Peyer's patch (tissue), 4 donors: Measurements from ENCODE around the gene RGS12. TPM values are rescaled to one million over a fixed set of nuclear protein-coding genes. Genes with fewer than 3 reads are reported as not detected.
"Not testable (repeated sequence)": the region's sequence is repeated elsewhere in the genome, so short reads cannot be mapped to it uniquely, and the experiment has no call there.

ENCODE experiments used
- DNase-seq, 3 donors: peaks; one replicate each; pipeline ENCODE4 v3.0.0-alpha.2; 2017 to 2019
- H3K27ac ChIP-seq, 4 donors: fragments of 200-600 bp; sonication (generic); one replicate each; pipeline ENCODE4 v1.5.1; 2016 to 2019
- H3K27me3 ChIP-seq, 2 donors: fragments of 200-600 bp; sonication (generic); one replicate each; pipeline ENCODE4 v1.5.1; 2019
- H3K36me3 ChIP-seq, 3 donors: fragments of 200-600 bp; sonication (generic); one replicate each; pipeline ENCODE4 v1.5.1; 2016 to 2019
- H3K4me1 ChIP-seq, 4 donors: fragments of 200-600 bp; sonication (generic); one replicate each; pipeline ENCODE4 v1.5.1; 2016 to 2019
- H3K4me3 ChIP-seq, 4 donors: fragments of 200-600 bp; sonication (generic); 1 replicate in 3 of 4; 2 replicates in 1 of 4; pipeline ENCODE4 v1.5.1; 2016 to 2019; ENCODE audit warnings: mild to moderate bottlenecking in 1 of 4
- H3K9me3 ChIP-seq, 4 donors: fragments of 200-600 bp; sonication (generic); one replicate each; pipeline ENCODE4 v1.5.1; 2016 to 2019; ENCODE audit warnings: mild to moderate bottlenecking in 1 of 4
- POLR2A ChIP-seq, 2 donors: fragments of 450-650 bp; IDR thresholded peaks; one replicate each; pipeline ENCODE4 v1.5.1; 2017; ENCODE audit warnings: antibody characterized with exemption in 2 of 2, mild to moderate bottlenecking in 2 of 2, moderate library complexity in 2 of 2
- total RNA-seq, 4 donors: library from RNA; depleted of rRNA; stranded (reverse); fragments of >200 nt; gene quantifications; one replicate each; pipeline ENCODE4 v1.1.0, GENCODE V29; 2016
- TF ChIP-seq, protein P1 (sequence below), 6 experiments: fragments of 450-650 bp in 4 of 6; fragments of 200-600 bp in 2 of 6; sonication (generic) in 1 of 6; IDR thresholded peaks; one replicate each; pipeline ENCODE4 v1.5.1; 2017 to 2019; ENCODE audit warnings: antibody characterized with exemption in 6 of 6, mild to moderate bottlenecking in 3 of 6, moderate library complexity in 1 of 6

Gene RGS12
- total RNA-seq, 4 donors from 2014 or later, result 24.3 to 36.5 (median 35.3) TPM

DNA sequence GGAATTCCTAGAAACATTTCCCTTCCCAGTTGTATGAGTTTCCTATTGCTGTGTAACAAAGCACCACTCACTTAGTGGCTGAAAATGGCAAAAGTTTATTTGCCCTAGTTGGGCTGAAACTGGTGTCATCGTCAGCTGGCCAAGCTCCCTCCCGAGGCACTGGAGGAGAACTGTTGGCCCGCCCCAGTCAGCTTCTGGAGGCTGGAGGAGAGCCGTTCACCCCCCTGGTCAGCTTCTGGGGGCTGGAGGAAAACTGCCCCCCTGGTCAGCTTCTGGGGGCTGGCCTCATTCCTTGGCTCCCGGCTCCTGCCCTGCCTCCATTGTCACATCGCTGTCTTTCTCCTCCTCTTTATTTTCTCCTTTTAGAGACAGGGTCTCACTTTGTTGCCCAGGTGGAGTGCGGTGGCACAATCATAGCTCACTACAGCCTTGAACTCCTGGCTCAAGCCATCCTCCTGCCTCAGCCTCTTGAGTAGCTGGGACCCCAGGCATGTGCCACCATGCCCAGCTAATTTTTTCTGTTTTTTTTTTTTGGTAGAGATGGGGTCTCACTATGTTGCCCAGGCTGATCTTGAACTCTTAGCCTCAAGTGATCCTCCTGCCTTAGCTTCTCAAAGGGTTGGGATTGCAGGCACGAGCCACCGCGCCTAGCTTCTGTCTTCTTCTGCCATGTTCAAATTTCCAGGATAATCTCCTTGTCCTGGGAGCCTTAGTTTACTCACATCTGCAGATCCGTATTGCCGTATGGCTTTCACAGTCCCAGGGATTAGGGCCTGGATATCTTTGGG lies 3.2 kb downstream of the RGS12 start:
- H3K27me3 ChIP-seq, result no peaks in the 10 kb centered on the region
- DNase-seq, result peak in 1 of 3 donors; percentile 30
- H3K9me3 ChIP-seq, result no peaks in the 10 kb centered on the region
- H3K27ac ChIP-seq, result no peak overlapping the region
- H3K36me3 ChIP-seq, result no peaks in the 10 kb centered on the region
- no peak overlapping the region for H3K4me3 ChIP-seq
- TF ChIP-seq, protein P1, sequence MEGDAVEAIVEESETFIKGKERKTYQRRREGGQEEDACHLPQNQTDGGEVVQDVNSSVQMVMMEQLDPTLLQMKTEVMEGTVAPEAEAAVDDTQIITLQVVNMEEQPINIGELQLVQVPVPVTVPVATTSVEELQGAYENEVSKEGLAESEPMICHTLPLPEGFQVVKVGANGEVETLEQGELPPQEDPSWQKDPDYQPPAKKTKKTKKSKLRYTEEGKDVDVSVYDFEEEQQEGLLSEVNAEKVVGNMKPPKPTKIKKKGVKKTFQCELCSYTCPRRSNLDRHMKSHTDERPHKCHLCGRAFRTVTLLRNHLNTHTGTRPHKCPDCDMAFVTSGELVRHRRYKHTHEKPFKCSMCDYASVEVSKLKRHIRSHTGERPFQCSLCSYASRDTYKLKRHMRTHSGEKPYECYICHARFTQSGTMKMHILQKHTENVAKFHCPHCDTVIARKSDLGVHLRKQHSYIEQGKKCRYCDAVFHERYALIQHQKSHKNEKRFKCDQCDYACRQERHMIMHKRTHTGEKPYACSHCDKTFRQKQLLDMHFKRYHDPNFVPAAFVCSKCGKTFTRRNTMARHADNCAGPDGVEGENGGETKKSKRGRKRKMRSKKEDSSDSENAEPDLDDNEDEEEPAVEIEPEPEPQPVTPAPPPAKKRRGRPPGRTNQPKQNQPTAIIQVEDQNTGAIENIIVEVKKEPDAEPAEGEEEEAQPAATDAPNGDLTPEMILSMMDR (IDR thresholded peaks at IDR 0.05), result no peak
- no peak for TF ChIP-seq POLR2A (IDR thresholded peaks at IDR 0.05)
- H3K4me1 ChIP-seq, result peaks cover 0 to 16% (median 7%) of the 10 kb centered on the region in 4 donors

DNA sequence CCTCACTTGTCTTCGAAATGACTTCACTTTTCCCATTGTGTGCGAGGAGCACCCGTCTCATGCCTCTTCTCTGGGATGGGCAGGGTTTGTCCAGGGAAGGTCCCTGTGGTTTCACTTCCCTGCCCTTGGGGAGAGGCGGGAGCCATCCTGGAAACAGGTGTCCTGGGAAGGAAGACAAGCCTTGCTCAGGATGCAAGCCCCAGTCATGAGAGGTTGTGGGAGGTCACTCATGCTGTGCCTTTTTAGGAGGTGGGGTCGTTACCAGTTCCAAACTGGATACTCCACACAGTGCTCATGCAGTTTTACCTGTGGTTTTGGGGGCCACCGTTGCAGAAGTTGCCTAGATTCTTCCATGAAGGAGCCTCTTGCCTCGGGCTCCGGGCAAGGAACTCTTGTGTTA lies 3.8 kb downstream of the RGS12 start:
- TF ChIP-seq, protein P1 (IDR thresholded peaks at IDR 0.05), result no peak
- no peak for TF ChIP-seq POLR2A (IDR thresholded peaks at IDR 0.05)
- peaks cover 0 to 10% (median 5%) of the 10 kb centered on the region in 4 donors for H3K4me1 ChIP-seq
- peak in 1 of 3 donors; percentile 38 for DNase-seq
- H3K4me3 ChIP-seq, result no peak overlapping the region
- no peaks in the 10 kb centered on the region for H3K36me3 ChIP-seq
- no peaks in the 10 kb centered on the region for H3K9me3 ChIP-seq
- no peak overlapping the region for H3K27ac ChIP-seq
- H3K27me3 ChIP-seq, result no peaks in the 10 kb centered on the region

DNA sequence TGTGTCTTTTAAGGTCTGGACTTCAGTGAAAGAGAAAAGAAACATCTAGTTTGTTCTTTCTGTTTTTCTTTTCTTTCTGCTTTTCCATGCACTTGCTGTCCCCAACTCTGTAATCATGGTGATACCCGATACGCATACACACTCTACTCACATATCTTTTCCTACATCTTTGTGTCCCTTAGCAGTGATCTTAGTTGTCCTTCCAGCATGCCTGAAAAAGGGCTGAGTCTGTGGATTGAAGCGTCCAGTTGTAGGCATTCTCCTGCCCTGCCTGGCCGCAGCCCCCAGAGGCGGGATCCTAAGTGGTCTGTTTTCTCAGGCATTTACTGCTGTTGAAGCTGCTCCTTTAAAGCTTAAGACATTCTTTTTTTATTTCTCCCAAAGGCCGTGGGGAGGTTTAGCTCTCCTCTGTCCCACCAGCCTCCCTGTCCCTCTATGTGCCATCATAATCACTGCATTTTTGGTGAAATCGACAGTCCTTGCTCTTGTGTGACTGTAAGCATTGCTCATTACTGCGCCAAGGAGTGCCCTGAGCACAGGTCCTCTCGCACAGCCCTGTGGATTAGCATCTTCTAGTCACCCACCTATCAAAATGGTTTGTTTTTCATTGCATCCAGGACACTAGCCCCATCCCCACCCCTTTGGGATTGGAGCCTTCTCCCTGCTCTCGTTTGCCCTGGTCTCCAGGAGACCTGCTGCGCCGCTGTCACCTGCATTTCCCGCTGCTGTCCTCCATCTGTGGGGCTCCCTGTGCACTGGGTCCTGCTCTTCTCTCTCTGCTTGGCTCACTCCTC lies 4.4 kb downstream of the RGS12 start:
- H3K27me3 ChIP-seq, result no peaks in the 10 kb centered on the region
- H3K4me3 ChIP-seq, result no peak overlapping the region
- H3K9me3 ChIP-seq, result no peaks in the 10 kb centered on the region
- peak in 1 of 3 donors; percentile 34 for DNase-seq
- H3K36me3 ChIP-seq, result no peaks in the 10 kb centered on the region
- TF ChIP-seq, protein P1 (IDR thresholded peaks at IDR 0.05), result no peak
- TF ChIP-seq POLR2A (IDR thresholded peaks at IDR 0.05), result no peak
- H3K4me1 ChIP-seq, result peaks cover 0 to 7% (median 7%) of the 10 kb centered on the region in 4 donors
- H3K27ac ChIP-seq, result no peak overlapping the region

- Histone ChIP-seq H3K27ac (no peak overlapping the region), H3K4me3 (no peak overlapping the region), H3K9me3 (no peaks in the 10 kb centered on the region), H3K4me1 (peaks cover 0 to 17% (median 8%) of the 10 kb centered on the region in 4 donors), H3K27me3 (no peaks in the 10 kb centered on the region), H3K36me3 (no peaks in the 10 kb centered on the region)
- no peak for TF ChIP-seq POLR2A (IDR thresholded peaks at IDR 0.05)
- TF ChIP-seq, protein P1 (IDR thresholded peaks at IDR 0.05), result no peak
- peak in 1 of 3 donors; percentile 32 for DNase-seq
Measured at GRCh38 chr4:3299122-3299975, 6.5 kb downstream of the RGS12 start.

DNA sequence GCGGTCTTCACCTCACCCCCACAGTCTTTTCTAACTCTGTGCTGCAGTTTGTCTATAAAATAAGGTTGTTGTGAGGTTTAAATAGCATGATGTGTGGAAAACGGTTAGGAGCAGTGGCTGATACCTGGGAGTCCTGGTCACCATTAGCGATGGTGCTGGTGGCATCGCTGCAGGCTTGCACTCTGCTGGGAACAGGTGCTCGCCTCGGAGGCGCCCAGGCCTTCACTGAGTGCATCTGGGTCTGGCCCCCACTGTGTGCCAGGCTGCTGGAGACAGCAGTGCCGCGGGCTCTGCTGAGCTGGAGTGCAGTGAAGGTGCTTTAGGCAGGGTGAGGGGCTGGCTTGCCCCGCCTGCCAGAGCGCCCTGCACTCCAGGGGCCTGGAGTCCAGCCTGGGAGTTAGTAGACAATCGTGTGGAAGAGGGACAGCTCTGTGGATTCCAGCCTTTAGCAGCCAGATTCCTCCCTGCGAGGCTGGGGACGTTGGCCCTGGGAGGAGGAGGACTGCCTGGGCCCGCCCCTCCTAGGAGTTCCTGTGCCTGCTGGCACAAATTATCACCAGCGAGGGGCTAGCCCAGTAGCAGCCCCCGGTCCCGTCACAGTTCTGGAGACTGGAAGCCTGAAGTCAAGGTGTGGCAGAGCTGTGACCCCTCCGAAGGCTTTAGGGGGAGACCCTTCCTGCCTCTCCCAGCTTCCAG lies 7.3 kb downstream of the RGS12 start:
- DNase-seq, result peak in 1 of 3 donors; percentile 27
- peaks cover 0 to 17% (median 11%) of the 10 kb centered on the region in 4 donors for H3K4me1 ChIP-seq
- no peak overlapping the region for H3K4me3 ChIP-seq
- H3K27ac ChIP-seq, result no peak overlapping the region
- TF ChIP-seq, protein P1 (IDR thresholded peaks at IDR 0.05), result no peak
- TF ChIP-seq POLR2A (IDR thresholded peaks at IDR 0.05), result no peak
- H3K36me3 ChIP-seq, result no peaks in the 10 kb centered on the region
- H3K9me3 ChIP-seq, result no peaks in the 10 kb centered on the region
- H3K27me3 ChIP-seq, result no peaks in the 10 kb centered on the region

DNA sequence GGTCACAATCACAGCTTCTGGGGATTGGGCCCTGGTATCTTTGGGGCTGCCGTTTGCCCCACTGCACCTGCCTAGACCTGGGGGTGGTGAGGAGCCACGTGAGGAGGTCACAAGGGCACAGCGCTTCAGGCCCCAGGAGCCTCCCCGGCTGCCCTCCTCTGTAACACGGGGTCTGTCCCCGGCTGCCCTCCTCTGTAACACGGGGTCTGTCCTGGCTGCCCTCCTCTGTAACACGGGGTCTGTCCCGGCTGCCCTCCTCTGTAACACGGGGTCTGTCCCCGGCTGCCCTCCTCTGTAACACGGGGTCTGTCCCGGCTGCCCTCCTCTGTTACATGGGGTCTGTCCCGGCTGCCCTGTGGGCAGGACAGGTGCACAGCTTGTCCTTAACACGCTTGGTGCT lies 8.1 kb downstream of the RGS12 start:
- H3K36me3 ChIP-seq, H3K27me3 ChIP-seq, H3K9me3 ChIP-seq, H3K4me3 ChIP-seq, DNase-seq, H3K27ac ChIP-seq: not testable (repeated sequence)
- peaks cover 0 to 17% (median 15%) of the 10 kb centered on the region in 4 donors for H3K4me1 ChIP-seq
